Lung (tissue), 12 donors: ENCODE measurements around the gene HDLBP. TPM values are rescaled to one million over a fixed set of nuclear protein-coding genes. Genes with fewer than 3 reads are reported as not detected.
"Not testable (repeated sequence)": the region's sequence is repeated elsewhere in the genome, so short reads cannot be mapped to it uniquely, and the experiment has no call there.

Experiments used
- ATAC-seq: fragments of 200-7000 bp; cut with Tn5 transposase; one replicate; pipeline ENCODE4 v1.9.1; 2020; ENCODE audit warnings: moderate number of reproducible peaks; ENCODE audit not compliant: insufficient read depth, low FRiP score
- DNase-seq, 3 donors: peaks; one replicate each; pipeline ENCODE4 v3.0.0-alpha.2; 2013 to 2017
- H3K27ac ChIP-seq, 2 donors: one replicate each; pipeline ENCODE4 v1.5.1; 2013; ENCODE audit warnings: mild to moderate bottlenecking in 2 of 2, moderate library complexity in 2 of 2, control low read depth in 1 of 2, inconsistent platforms in 1 of 2, low read depth in 1 of 2, low read length in 1 of 2
- H3K27me3 ChIP-seq, 3 donors: one replicate each; pipeline ENCODE4 v1.5.1; 2013; ENCODE audit warnings: low read length in 2 of 3; ENCODE audit not compliant: control insufficient read depth in 3 of 3, insufficient read depth in 3 of 3
- H3K36me3 ChIP-seq, 4 donors: one replicate each; pipeline ENCODE4 v1.5.1; 2013; ENCODE audit warnings: low read length in 4 of 4, mild to moderate bottlenecking in 1 of 4, moderate library complexity in 1 of 4; ENCODE audit not compliant: control insufficient read depth in 4 of 4, insufficient read depth in 4 of 4
- H3K4me1 ChIP-seq, 5 donors: one replicate each; pipeline ENCODE4 v1.5.1; 2013; ENCODE audit warnings: low read length in 5 of 5, mild to moderate bottlenecking in 2 of 5, moderate library complexity in 1 of 5; ENCODE audit not compliant: control insufficient read depth in 5 of 5, insufficient read depth in 5 of 5
- H3K4me3 ChIP-seq: one replicate; pipeline ENCODE4 v1.5.1; 2013; ENCODE audit warnings: mild to moderate bottlenecking, control low read depth, moderate library complexity
- H3K9ac ChIP-seq, 2 donors: one replicate each; pipeline ENCODE4 v1.5.1; 2013; ENCODE audit warnings: low read length in 2 of 2, control low read depth in 1 of 2; ENCODE audit not compliant: insufficient read depth in 1 of 2
- H3K9me3 ChIP-seq, 4 donors: one replicate each; pipeline ENCODE4 v1.5.1; 2013; ENCODE audit warnings: low read length in 3 of 4, mild to moderate bottlenecking in 1 of 4, moderate library complexity in 1 of 4; ENCODE audit not compliant: control insufficient read depth in 4 of 4, insufficient read depth in 3 of 4
- CTCF ChIP-seq: IDR thresholded peaks from 2 replicates; pipeline ENCODE4 v1.5.1; 2012; ENCODE audit warnings: mild to moderate bottlenecking; ENCODE audit errors: control extremely low read depth, extremely low read depth
- WGBS, 2 donors: extraction: QIAGEN DNeasy Blood & Tissue Kit; methylation state at CpG; one replicate each; pipeline ENCODE4 v1.1.7; 2013; 5-methylcytosine and 5-hydroxymethylcytosine counted together
- polyA plus RNA-seq, 2 donors: library from polyadenylated mRNA; stranded (reverse); fragments of 200-250 nt; gene quantifications; one replicate each; pipeline ENCODE4 v1.2.1, GENCODE V29; 2013
- total RNA-seq, 2 donors: library from RNA; depleted of rRNA in 1 of 2; stranded (reverse); fragments of >200 nt in 1 of 2; gene quantifications; one replicate each; pipeline ENCODE4 v1.2.1, GENCODE V29; 2014 to 2021
- donor health status: control.
- donor health status: control.
- donor health status: Bipolar disorder and iron deficiency.
- donor health status: healthy.
- donor health status: DM: yes; HTN: yes; CAD: no.

HDLBP gene
- total and polyA plus RNA-seq, 4 donors, result 165 to 595 (median 316) TPM

DNA sequence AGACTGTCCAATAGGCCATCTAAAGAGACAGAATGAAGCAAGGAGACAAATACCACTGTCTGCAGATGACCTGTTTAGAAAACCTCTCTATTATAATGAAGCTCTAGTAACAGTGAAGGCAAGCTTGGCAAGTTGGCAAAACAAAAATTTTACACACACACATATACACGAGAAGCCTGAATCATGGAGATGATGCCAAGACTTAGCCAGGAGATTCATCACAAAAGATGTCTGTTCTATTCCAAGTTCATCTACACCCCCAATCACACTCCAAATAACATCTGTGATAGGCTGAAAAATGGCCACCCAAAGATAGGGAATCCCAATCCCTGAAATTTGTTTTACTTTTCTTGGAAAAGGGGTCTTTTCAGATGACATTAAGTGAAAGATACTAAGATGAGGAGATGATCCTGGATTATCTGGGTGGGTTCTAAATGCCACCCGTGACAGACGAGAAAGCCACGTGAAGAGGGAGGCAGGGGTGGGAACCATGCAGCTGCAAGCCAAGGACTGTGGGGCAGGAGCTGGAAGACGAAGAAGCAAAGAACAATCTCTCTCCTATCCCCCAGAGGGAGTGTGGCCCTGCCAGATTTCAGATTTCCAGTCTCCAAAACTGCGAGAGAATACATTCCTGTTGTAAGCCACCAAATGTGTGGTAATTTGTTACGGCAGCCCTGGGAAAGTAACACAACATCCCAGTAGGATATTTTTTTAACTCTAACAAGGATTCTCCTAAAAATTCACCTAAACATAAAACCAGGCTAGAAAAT lies 20.0 kb downstream of the HDLBP start:
- Histone ChIP-seq H3K27ac (no peak overlapping the region), H3K36me3 (peaks cover 0 to 5% (median 0%) of the 10 kb centered on the region in 4 donors), H3K9ac (no peak overlapping the region), H3K4me3 (no peak overlapping the region), H3K4me1 (peaks cover 0 to 6% (median 0%) of the 10 kb centered on the region in 5 donors), H3K9me3 (no peaks in the 10 kb centered on the region), H3K27me3 (no peaks in the 10 kb centered on the region)
- no peak for DNase-seq
- no peak for TF ChIP-seq CTCF
- WGBS, 2 donors, result 81 to 89% methylated on average over 7 of the region's 7 CpGs
- ATAC-seq, result no peak

DNA sequence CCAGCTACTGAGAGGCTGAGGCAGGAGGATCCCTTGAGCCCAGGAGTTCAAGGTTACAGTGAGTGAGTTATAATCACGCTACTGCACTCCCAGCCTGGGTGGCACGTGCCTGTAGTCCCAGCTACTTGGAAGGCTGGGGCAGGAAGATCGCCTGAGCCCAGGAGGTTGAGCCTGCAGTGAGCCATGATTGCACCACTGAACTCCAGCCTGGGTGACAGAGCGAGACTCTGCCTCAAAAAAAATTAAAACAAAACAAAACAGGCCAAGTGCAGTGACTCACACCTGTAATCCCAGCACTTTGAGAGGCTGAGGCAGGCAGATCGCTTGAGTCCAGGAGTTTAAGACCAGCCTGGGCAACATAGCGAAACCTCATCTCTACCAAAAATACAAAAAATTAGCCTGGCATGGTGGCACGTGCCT lies 22.1 kb downstream of the HDLBP start:
- H3K4me3 ChIP-seq, H3K27ac ChIP-seq, H3K36me3 ChIP-seq, H3K9me3 ChIP-seq, DNase-seq, H3K4me1 ChIP-seq, ATAC-seq, H3K9ac ChIP-seq, H3K27me3 ChIP-seq: not testable (repeated sequence)
- WGBS, 2 donors, result 90 to 93% methylated on average over 7 of the region's 7 CpGs

GRCh38 chr2:241291977-241292376 lies 23.5 kb downstream of the HDLBP start:
- no peak overlapping the region for H3K4me3 ChIP-seq
- peaks cover 0 to 8% (median 0%) of the 10 kb centered on the region in 5 donors for H3K4me1 ChIP-seq
- TF ChIP-seq CTCF, result no peak
- H3K27ac ChIP-seq, result no peak overlapping the region
- no peaks in the 10 kb centered on the region for H3K27me3 ChIP-seq
- no peak overlapping the region for H3K9ac ChIP-seq
- no peak for ATAC-seq
- DNase-seq, result no peak
- no peaks in the 10 kb centered on the region for H3K9me3 ChIP-seq
- 81 to 88% methylated on average over 6 of the region's 6 CpGs for WGBS, 2 donors
- H3K36me3 ChIP-seq, result peaks cover 0 to 5% (median 0%) of the 10 kb centered on the region in 4 donors

GRCh38 chr2:241291153-241291552 lies 24.3 kb downstream of the HDLBP start:
- TF ChIP-seq CTCF, result no peak
- peaks cover 0 to 8% (median 0%) of the 10 kb centered on the region in 5 donors for H3K4me1 ChIP-seq
- WGBS, 2 donors, result 88 to 89% methylated on average over 6 of the region's 6 CpGs

More at GRCh38 chr2:241291153-241291552, 24.3 kb downstream of the HDLBP start:
- H3K9ac ChIP-seq, result no peak overlapping the region
- H3K9me3 ChIP-seq, result no peaks in the 10 kb centered on the region
- no peak overlapping the region for H3K4me3 ChIP-seq
- H3K36me3 ChIP-seq, result no peaks in the 10 kb centered on the region
- no peak overlapping the region for H3K27ac ChIP-seq
- no peaks in the 10 kb centered on the region for H3K27me3 ChIP-seq
- DNase-seq (no peak), ATAC-seq (no peak)
